HEK293T (cell line): ENCODE measurements around the gene MYO15B.
"Not testable (repeated sequence)": the region's sequence is repeated elsewhere in the genome, so short reads cannot be mapped to it uniquely, and the experiment has no call there.

ENCODE experiments used
- CTCF ChIA-PET: fragments of 350-600 bp; formaldehyde crosslinking; extraction: SDS; loops from one replicate; lab custom pipeline; 2021; ENCODE audit warnings: antibody characterized with exemption, inconsistent platforms; lab: Yijun Ruan, JAX
- POLR2A ChIA-PET: fragments of 350-600 bp; formaldehyde crosslinking; extraction: SDS; loops from one replicate; lab custom pipeline; 2020; ENCODE audit warnings: antibody characterized with exemption, inconsistent platforms; lab: Yijun Ruan, JAX
- DNase-seq: peaks from one replicate; pipeline ENCODE4 v3.0.0; 2012; ENCODE audit warnings: mixed read lengths; ENCODE audit errors: extremely low spot score
- ARNT ChIP-seq: fragments of 450-650 bp; IDR thresholded peaks from 2 replicates; pipeline ENCODE4 v1.6.1; 2017; ENCODE audit warnings: mild to moderate bottlenecking
- BHLHE40 ChIP-seq: fragments of 450-650 bp; IDR thresholded peaks from 2 replicates; pipeline ENCODE4 v1.6.1; 2016; ENCODE audit warnings: mild to moderate bottlenecking, moderate library complexity, borderline replicate concordance
- CTBP1 ChIP-seq: fragments of 450-650 bp; IDR thresholded peaks from 2 replicates; pipeline ENCODE4 v1.6.1; 2016; ENCODE audit warnings: borderline replicate concordance
- ELF4 ChIP-seq: fragments of 450-650 bp; IDR thresholded peaks from 2 replicates; pipeline ENCODE4 v1.6.1; 2017; ENCODE audit warnings: antibody characterized with exemption
- FOXA1 ChIP-seq: fragments of 450-650 bp; IDR thresholded peaks from 2 replicates; pipeline ENCODE4 v1.6.1; 2016; ENCODE audit warnings: mild to moderate bottlenecking
- FOXK2 ChIP-seq: fragments of 450-650 bp; IDR thresholded peaks from 2 replicates; pipeline ENCODE4 v1.6.1; 2016; ENCODE audit warnings: mild to moderate bottlenecking
- FOXM1 ChIP-seq: fragments of 450-650 bp; IDR thresholded peaks from 2 replicates; pipeline ENCODE4 v1.6.1; 2017; ENCODE audit warnings: mild to moderate bottlenecking, borderline replicate concordance
- HDGF ChIP-seq: fragments of 450-650 bp; IDR thresholded peaks from 2 replicates; pipeline ENCODE4 v1.6.1; 2017; ENCODE audit warnings: antibody characterized with exemption, borderline replicate concordance
- L3MBTL2 ChIP-seq: fragments of 450-650 bp; conservative IDR thresholded peaks from 2 replicates; pipeline ENCODE4 v1.6.1; 2016; ENCODE audit warnings: mild to moderate bottlenecking
- LEF1 ChIP-seq: fragments of 450-650 bp; IDR thresholded peaks from 2 replicates; pipeline ENCODE4 v1.6.1; 2017; ENCODE audit warnings: mild to moderate bottlenecking, borderline replicate concordance
- NFRKB ChIP-seq: fragments of 450-650 bp; IDR thresholded peaks from 2 replicates; pipeline ENCODE4 v1.6.1; 2016; ENCODE audit warnings: mild to moderate bottlenecking, moderate library complexity
- PKNOX1 ChIP-seq: fragments of 450-650 bp; IDR thresholded peaks from 2 replicates; pipeline ENCODE4 v1.6.1; 2016
- SP1 ChIP-seq: fragments of 450-650 bp; IDR thresholded peaks from 2 replicates; pipeline ENCODE4 v1.6.1; 2017
- SUZ12 ChIP-seq: fragments of 450-650 bp; IDR thresholded peaks from 2 replicates; pipeline ENCODE4 v1.6.1; 2016; ENCODE audit warnings: mild to moderate bottlenecking
- TARDBP ChIP-seq: fragments of 450-650 bp; IDR thresholded peaks from 2 replicates; pipeline ENCODE4 v1.6.1; 2016
- ZNF384 ChIP-seq: fragments of 450-650 bp; IDR thresholded peaks from 2 replicates; pipeline ENCODE4 v1.6.1; 2016

The MYO15B gene

GRCh38 chr17:75589919-75590303 lies 2.3 kb downstream of the MYO15B start:
- DNase-seq = no peak
- TF ChIP-seq ARNT (no peak), L3MBTL2 (no peak; the same call in 1 of the 2 replicates), HDGF (no peak), FOXM1 (no peak), LEF1 (no peak), SUZ12 (no peak), ZNF384 (no peak), FOXA1 (no peak), CTBP1 (no peak), PKNOX1 (no peak), TARDBP (no peak), SP1 (no peak), NFRKB (no peak), BHLHE40 (no peak), FOXK2 (no peak)
- ChIA-PET CTCF (interaction anchor here (0.8 to 2.5 kb wide), 2 partner anchors 11 to 13 kb away, joined by 3 to 20 read pairs; no protein-coding TSS in a partner anchor), POLR2A (interaction anchor here (1.2 to 2.0 kb wide), 3 partner anchors 11 to 319 kb away, joined by 3 to 8 read pairs (median 3); partner anchors contain the start of genes MIF4GD and TSEN54)

GRCh38 chr17:75590314-75590761 lies 2.7 kb downstream of the MYO15B start:
- no peak for DNase-seq
- ChIA-PET CTCF (interaction anchor here (0.8 to 2.5 kb wide), 2 partner anchors 11 to 12 kb away, joined by 3 to 20 read pairs; no protein-coding TSS in a partner anchor), POLR2A (interaction anchor here (1.1 to 2.0 kb wide), 4 partner anchors 11 to 319 kb away, joined by 3 to 8 read pairs (median 3); partner anchors contain the start of genes MIF4GD and TSEN54)
- TF ChIP-seq NFRKB (no peak), L3MBTL2 (no peak), FOXA1 (no peak), SUZ12 (no peak), FOXK2 (no peak), PKNOX1 (no peak), FOXM1 (no peak), LEF1 (no peak), HDGF (no peak), SP1 (no peak), ZNF384 (no peak), CTBP1 (no peak), BHLHE40 (no peak), ELF4 (no peak), TARDBP (no peak), ARNT (no peak)

- POLR2A ChIA-PET = interaction anchor here (1.1 to 2.0 kb wide), 3 partner anchors 10 to 75 kb away, joined by 3 to 8 read pairs (median 3); partner anchors contain the start of gene TSEN54
These were observed 3.5 kb downstream of the MYO15B start for GRCh38 chr17:75590849-75591721.

GRCh38 chr17:75591722-75592302 lies 4.2 kb downstream of the MYO15B start:
- CTCF ChIA-PET = interaction anchor here (0.9 to 2.5 kb wide), 2 partner anchors 10 to 159 kb away, joined by 3 to 20 read pairs; no protein-coding TSS in a partner anchor
- no peak for DNase-seq
- no peak for TF ChIP-seq HDGF
- no peak for TF ChIP-seq L3MBTL2
- TF ChIP-seq FOXK2 = no peak
- no peak for TF ChIP-seq PKNOX1
- POLR2A ChIA-PET = interaction anchor here (2.0 kb wide), 1 partner anchor 9 kb away, joined by 8 read pairs; no protein-coding TSS in a partner anchor

More at GRCh38 chr17:75590849-75591721, 3.5 kb downstream of the MYO15B start:
- DNase-seq = no peak
- no peak for TF ChIP-seq FOXA1
- CTCF ChIA-PET = interaction anchor here (0.9 to 2.5 kb wide), 2 partner anchors 10 to 160 kb away, joined by 3 to 20 read pairs; no protein-coding TSS in a partner anchor

- ChIA-PET CTCF (interaction anchor here (1.0 to 1.6 kb wide), 2 partner anchors 9 to 12 kb away, joined by 3 to 5 read pairs; no protein-coding TSS in a partner anchor), POLR2A (no interaction called here)
- TF ChIP-seq SUZ12 = no peak
- TF ChIP-seq PKNOX1 = no peak
- no peak for TF ChIP-seq NFRKB
- no peak for TF ChIP-seq CTBP1
- TF ChIP-seq FOXK2 = no peak
- no peak for TF ChIP-seq ELF4
- TF ChIP-seq L3MBTL2 = no peak
- TF ChIP-seq FOXA1 = no peak
- no peak for TF ChIP-seq SP1
- TF ChIP-seq HDGF = no peak
- TF ChIP-seq ARNT = no peak
- DNase-seq = no peak
These were observed 4.9 kb downstream of the MYO15B start for GRCh38 chr17:75592348-75593020.

- POLR2A ChIA-PET = not testable (repeated sequence)
These were observed 5.8 kb downstream of the MYO15B start for GRCh38 chr17:75593430-75593829.

More at GRCh38 chr17:75593430-75593829, 5.8 kb downstream of the MYO15B start:
- CTCF ChIA-PET = interaction anchor here (1.0 to 1.6 kb wide), 2 partner anchors 8 to 11 kb away, joined by 3 to 5 read pairs; no protein-coding TSS in a partner anchor
- DNase-seq = not testable (repeated sequence)
